GM12878 (cell line): ENCODE data around the gene RHEBL1. TPM values are rescaled to one million over a fixed set of nuclear protein-coding genes. Genes with fewer than 3 reads are reported as not detected.

Experiments
- ATAC-seq: fragments of 200-7000 bp; cut with Tn5 transposase; 3 replicates; pipeline ENCODE4 v1.9.1; 2020; ENCODE audit warnings: mild to moderate bottlenecking, moderate library complexity
- BruUV-seq: library from RNA; stranded (reverse); fragments of 400-500 nt; replicated peaks from 2 replicates; lab custom pipeline; 2021; lab: Mats Ljungman, UMichigan
- CTCF ChIA-PET: fragments of 300-600 bp; sonication (Branson Sonifier 250); formaldehyde crosslinking; extraction: SDS; loops from one replicate; lab custom pipeline; 2021; ENCODE audit warnings: inconsistent platforms; lab: Yijun Ruan, JAX
- POLR2A ChIA-PET: fragments of 350-600 bp; formaldehyde crosslinking; extraction: SDS; loops from one replicate; lab custom pipeline; 2021; ENCODE audit warnings: inconsistent platforms; lab: Charles Lee
- RAD21 ChIA-PET: fragments of 300-600 bp; sonication (Branson Sonifier 250); formaldehyde crosslinking; loops from one replicate; lab custom pipeline; 2023; ENCODE audit warnings: antibody characterized with exemption; ENCODE audit not compliant: unreplicated experiment; lab: Charles Lee
- SMC1A ChIA-PET: fragments of 300-600 bp; sonication (Branson Sonifier 250); formaldehyde crosslinking; loops from one replicate; lab custom pipeline; 2023; ENCODE audit not compliant: unreplicated experiment, uncharacterized antibody; lab: Charles Lee
- DNase-seq: peaks from one replicate; pipeline ENCODE4 v3.0.0-alpha.2; 2011; ENCODE audit warnings: low read depth, low spot score
- FAIRE-seq: peaks from 3 replicates; lab custom pipeline; 2011; peaks lifted over from hg19 to GRCh38; lab: Jason Lieb, UNC
- H2AFZ ChIP-seq: 2 replicates; pipeline ENCODE4 v1.6.0; 2011; ENCODE audit warnings: low read depth, low read length, control low read depth; ENCODE audit not compliant: control insufficient read depth
- H3K27ac ChIP-seq: 2 replicates; pipeline ENCODE4 v1.5.1; 2011; ENCODE audit warnings: control low read depth; ENCODE audit not compliant: control insufficient read depth, insufficient read depth
- H3K27me3 ChIP-seq, 2 experiments: replicated peaks in 1 of 2; 2 replicates each; pipeline versions ENCODE4 v1.6.0 to v1.6.1; 2011; ENCODE audit warnings: low read length in 1 of 2; ENCODE audit not compliant: control insufficient read depth in 2 of 2, insufficient read depth in 2 of 2
- H3K36me3 ChIP-seq, 2 experiments: 2 replicates each; pipeline ENCODE4 v1.5.1; 2011; ENCODE audit warnings: low read length in 1 of 2; ENCODE audit not compliant: control insufficient read depth in 2 of 2, insufficient read depth in 2 of 2
- H3K4me1 ChIP-seq: 2 replicates; pipeline ENCODE4 v1.6.1; 2011; ENCODE audit warnings: mild to moderate bottlenecking, low read length, moderate library complexity, mixed read lengths; ENCODE audit not compliant: control insufficient read depth, insufficient read depth
- H3K4me2 ChIP-seq: 2 replicates; pipeline ENCODE4 v1.6.0; 2011; ENCODE audit warnings: control low read depth; ENCODE audit not compliant: control insufficient read depth, insufficient read depth
- H3K4me3 ChIP-seq: fragments of 200-600 bp; sonication (generic); 2 replicates; pipeline ENCODE4 v1.5.1; 2016
- H3K79me2 ChIP-seq: 2 replicates; pipeline ENCODE4 v1.6.0; 2011; ENCODE audit warnings: low read length; ENCODE audit not compliant: control insufficient read depth, insufficient read depth
- H3K9ac ChIP-seq: 2 replicates; pipeline ENCODE4 v1.8.0; 2011; ENCODE audit warnings: low read length, control low read depth, mixed read lengths; ENCODE audit not compliant: control insufficient read depth, insufficient read depth
- H3K9me3 ChIP-seq: replicated peaks from 3 replicates; pipeline ENCODE4 v1.5.1; 2011; ENCODE audit warnings: mild to moderate bottlenecking, low read length; ENCODE audit not compliant: control insufficient read depth, insufficient read depth
- H4K20me1 ChIP-seq: 2 replicates; pipeline ENCODE4 v1.6.0; 2011; ENCODE audit not compliant: control insufficient read depth, insufficient read depth
- BCL11A ChIP-seq: IDR thresholded peaks from 2 replicates; pipeline ENCODE4 v1.6.1; 2011; ENCODE audit warnings: low read depth, low read length
- HSF1 ChIP-seq: fragments of 150-350 bp; IDR thresholded peaks from 2 replicates; pipeline ENCODE4 v1.6.1; 2014; ENCODE audit warnings: mild to moderate bottlenecking, low read depth, low read length
- IRF4 ChIP-seq: IDR thresholded peaks from 2 replicates; pipeline ENCODE4 v1.6.1; 2011; ENCODE audit warnings: low read depth, low read length
- MEF2B ChIP-seq: fragments of 450-650 bp; IDR thresholded peaks from 2 replicates; pipeline ENCODE4 v1.6.1; 2018; ENCODE audit warnings: mild to moderate bottlenecking, moderate library complexity; ENCODE audit not compliant: partially characterized antibody, poor library complexity, severe bottlenecking
- MYC ChIP-seq: IDR thresholded peaks from 2 replicates; pipeline ENCODE4 v1.6.1; 2011; ENCODE audit warnings: mild to moderate bottlenecking, low read length, moderate library complexity, inconsistent platforms; ENCODE audit not compliant: insufficient read depth, insufficient replicate concordance, insufficient read length, severe bottlenecking
- NR2C2 ChIP-seq: IDR thresholded peaks from 2 replicates; pipeline ENCODE4 v1.6.1; 2011; ENCODE audit warnings: borderline replicate concordance, low read depth; ENCODE audit not compliant: control insufficient read depth, insufficient read length
- PAX5 ChIP-seq: IDR thresholded peaks from 2 replicates; pipeline ENCODE4 v1.6.1; 2011; ENCODE audit warnings: low read depth, low read length, borderline replicate concordance
- RB1 ChIP-seq: fragments of 450-650 bp; formaldehyde crosslinking; IDR thresholded peaks from 2 replicates; pipeline ENCODE4 v1.6.1; 2017; ENCODE audit warnings: mild to moderate bottlenecking, borderline replicate concordance
- TCF3 ChIP-seq: IDR thresholded peaks from 2 replicates; pipeline ENCODE4 v1.6.1; 2012; ENCODE audit warnings: low read depth, mild to moderate bottlenecking, low read length, borderline replicate concordance; ENCODE audit not compliant: insufficient read depth
- ZBTB33 ChIP-seq: fragments of 450-650 bp; IDR thresholded peaks from 2 replicates; pipeline ENCODE4 v1.6.1; 2017; ENCODE audit warnings: mild to moderate bottlenecking
- WGBS: methylation state at CpG from one replicate; pipeline ENCODE4 v1.1.6; 2016; ENCODE audit warnings: low lambda C conversion rate; ENCODE audit not compliant: insufficient replicate concordance, insufficient coverage; ENCODE audit errors: missing lambda C conversion rate; 5-methylcytosine and 5-hydroxymethylcytosine counted together
- in situ Hi-C: fragments of 300-500 bp; cut with MboI; formaldehyde crosslinking; loops from 9 replicates; pipeline ENCODE4 v1.14.3; 2018; ENCODE audit warnings: mixed read lengths
- intact Hi-C: fragments of 100-400 bp; cut with micrococcal nuclease; formaldehyde crosslinking; loops from one replicate; pipeline ENCODE4 v1.14.2; 2022; ENCODE audit not compliant: unreplicated experiment
- polyA plus RNA-seq, 11 experiments: library from polyadenylated mRNA; depleted of rRNA in 4 of 11; unstranded in 6 of 11; stranded (reverse) in 5 of 11; fragments of >200 nt; fragmentation: Nextera tagmentation in 4 of 11; fragmentation: Illumina TruSeq in 1 of 11; extraction: Ambion mirVana in 4 of 11; extraction: Trizol in 1 of 11; gene quantifications; 1 replicate in 1 of 11; 2 replicates in 10 of 11; pipeline versions ENCODE4 v1.2.1 to v1.2.3, GENCODE V29; 2011 to 2016; ENCODE audit warnings: inconsistent platforms in 2 of 11, missing spikeins in 2 of 11, low read depth in 1 of 11
- total RNA-seq, 4 experiments: library from RNA; depleted of rRNA in 3 of 4; stranded (reverse); fragments of >200 nt in 3 of 4; fragmentation: Illumina TruSeq in 1 of 4; extraction: Trizol in 1 of 4; gene quantifications; 2 replicates each; pipeline versions ENCODE4 v1.2.1 to v1.2.3, GENCODE V29; 2013 to 2021
- TF ChIP-seq, protein P1 (sequence below): fragments of 450-650 bp; IDR thresholded peaks from 2 replicates; pipeline ENCODE4 v1.6.1; 2016; ENCODE audit warnings: mild to moderate bottlenecking, moderate library complexity, borderline replicate concordance
- TF ChIP-seq, protein P2 (sequence below): fragments of 450-650 bp; IDR thresholded peaks from 2 replicates; pipeline ENCODE4 v1.6.1; 2016; ENCODE audit warnings: mild to moderate bottlenecking

RHEBL1 gene
- total and polyA plus RNA-seq, 10 of the 15 experiments (the other 5 are each of a cell fraction or from before 2014, with no cell fraction given), result 5.9 to 18.7 (median 12.0) TPM

GRCh38 chr12:49068879-49069506 lies 786 bp downstream of the RHEBL1 start (continued):
- TF ChIP-seq, protein P1, sequence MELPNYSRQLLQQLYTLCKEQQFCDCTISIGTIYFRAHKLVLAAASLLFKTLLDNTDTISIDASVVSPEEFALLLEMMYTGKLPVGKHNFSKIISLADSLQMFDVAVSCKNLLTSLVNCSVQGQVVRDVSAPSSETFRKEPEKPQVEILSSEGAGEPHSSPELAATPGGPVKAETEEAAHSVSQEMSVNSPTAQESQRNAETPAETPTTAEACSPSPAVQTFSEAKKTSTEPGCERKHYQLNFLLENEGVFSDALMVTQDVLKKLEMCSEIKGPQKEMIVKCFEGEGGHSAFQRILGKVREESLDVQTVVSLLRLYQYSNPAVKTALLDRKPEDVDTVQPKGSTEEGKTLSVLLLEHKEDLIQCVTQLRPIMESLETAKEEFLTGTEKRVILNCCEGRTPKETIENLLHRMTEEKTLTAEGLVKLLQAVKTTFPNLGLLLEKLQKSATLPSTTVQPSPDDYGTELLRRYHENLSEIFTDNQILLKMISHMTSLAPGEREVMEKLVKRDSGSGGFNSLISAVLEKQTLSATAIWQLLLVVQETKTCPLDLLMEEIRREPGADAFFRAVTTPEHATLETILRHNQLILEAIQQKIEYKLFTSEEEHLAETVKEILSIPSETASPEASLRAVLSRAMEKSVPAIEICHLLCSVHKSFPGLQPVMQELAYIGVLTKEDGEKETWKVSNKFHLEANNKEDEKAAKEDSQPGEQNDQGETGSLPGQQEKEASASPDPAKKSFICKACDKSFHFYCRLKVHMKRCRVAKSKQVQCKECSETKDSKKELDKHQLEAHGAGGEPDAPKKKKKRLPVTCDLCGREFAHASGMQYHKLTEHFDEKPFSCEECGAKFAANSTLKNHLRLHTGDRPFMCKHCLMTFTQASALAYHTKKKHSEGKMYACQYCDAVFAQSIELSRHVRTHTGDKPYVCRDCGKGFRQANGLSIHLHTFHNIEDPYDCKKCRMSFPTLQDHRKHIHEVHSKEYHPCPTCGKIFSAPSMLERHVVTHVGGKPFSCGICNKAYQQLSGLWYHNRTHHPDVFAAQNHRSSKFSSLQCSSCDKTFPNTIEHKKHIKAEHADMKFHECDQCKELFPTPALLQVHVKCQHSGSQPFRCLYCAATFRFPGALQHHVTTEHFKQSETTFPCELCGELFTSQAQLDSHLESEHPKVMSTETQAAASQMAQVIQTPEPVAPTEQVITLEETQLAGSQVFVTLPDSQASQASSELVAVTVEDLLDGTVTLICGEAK, result peak; percentile 40; the same call in 1 of the 2 replicates
- TF ChIP-seq BCL11A, result no peak
- no peak for TF ChIP-seq PAX5
- TF ChIP-seq TCF3, result no peak
- TF ChIP-seq IRF4, result no peak
- no peak for TF ChIP-seq MEF2B

GRCh38 chr12:49066120-49066519 lies 3.7 kb downstream of the RHEBL1 start:
- FAIRE-seq (no peak), ATAC-seq (no peak), DNase-seq (no peak)
- H3K27ac ChIP-seq, result no peak overlapping the region
- 74% methylated on average over 4 of the region's 4 CpGs for WGBS
- no peaks in the 10 kb centered on the region for H3K9me3 ChIP-seq
- no peaks in the 10 kb centered on the region for H3K27me3 ChIP-seq
- peaks cover 4% of the 10 kb centered on the region for H3K4me1 ChIP-seq
- no peaks in the 10 kb centered on the region for H4K20me1 ChIP-seq
- H2AFZ ChIP-seq, result no peak overlapping the region
- no peak overlapping the region for H3K4me2 ChIP-seq
- no TSS peak for BruUV-seq
- no peak overlapping the region for H3K9ac ChIP-seq
- POLR2A ChIA-PET, result interaction anchor here (1.1 to 1.7 kb wide), 2 partner anchors 8 to 22 kb away, joined by 3 to 8 read pairs; no protein-coding TSS in a partner anchor
- in situ Hi-C loops (loop anchor here (10.0 kb wide), 1 partner anchor 169 kb away; no protein-coding TSS in a partner anchor), intact Hi-C loops (no loop called here)
- RAD21 ChIA-PET, result interaction anchor here (0.7 to 4.3 kb wide), 4 partner anchors 22 to 251 kb away, joined by 3 to 66 read pairs (median 34); partner anchors contain the start of genes DHH and TUBA1B
- peaks cover 12% of the 10 kb centered on the region for H3K79me2 ChIP-seq
- H3K36me3 ChIP-seq, result no peaks in the 10 kb centered on the region
- CTCF ChIA-PET, result interaction anchor here (1.4 to 12.5 kb wide), 6 partner anchors 9 to 65 kb away, joined by 3 to 254 read pairs (median 34); partner anchors contain the start of genes DHH and TUBA1B
- H3K4me3 ChIP-seq, result no peak overlapping the region
- SMC1A ChIA-PET, result interaction anchor here (1.4 to 6.7 kb wide), 3 partner anchors 10 to 28 kb away, joined by 3 to 82 read pairs (median 64); partner anchors contain the start of gene DHH
- TF ChIP-seq MYC (no peak), NR2C2 (no peak), ZBTB33 (no peak), RB1 (no peak), HSF1 (no peak)
- TF ChIP-seq, protein P2, sequence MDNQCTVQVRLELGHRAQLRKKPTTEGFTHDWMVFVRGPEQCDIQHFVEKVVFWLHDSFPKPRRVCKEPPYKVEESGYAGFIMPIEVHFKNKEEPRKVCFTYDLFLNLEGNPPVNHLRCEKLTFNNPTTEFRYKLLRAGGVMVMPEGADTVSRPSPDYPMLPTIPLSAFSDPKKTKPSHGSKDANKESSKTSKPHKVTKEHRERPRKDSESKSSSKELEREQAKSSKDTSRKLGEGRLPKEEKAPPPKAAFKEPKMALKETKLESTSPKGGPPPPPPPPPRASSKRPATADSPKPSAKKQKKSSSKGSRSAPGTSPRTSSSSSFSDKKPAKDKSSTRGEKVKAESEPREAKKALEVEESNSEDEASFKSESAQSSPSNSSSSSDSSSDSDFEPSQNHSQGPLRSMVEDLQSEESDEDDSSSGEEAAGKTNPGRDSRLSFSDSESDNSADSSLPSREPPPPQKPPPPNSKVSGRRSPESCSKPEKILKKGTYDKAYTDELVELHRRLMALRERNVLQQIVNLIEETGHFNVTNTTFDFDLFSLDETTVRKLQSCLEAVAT, result no peak
